Posterior vena cava (tissue), 2 donors: Measurements from ENCODE around the gene THSD8. TPM values are rescaled to one million over a fixed set of nuclear protein-coding genes. Genes with fewer than 3 reads are reported as not detected.
"Not testable (repeated sequence)": the region's sequence is repeated elsewhere in the genome, so short reads cannot be mapped to it uniquely, and the experiment has no call there.

Source experiments
- DNase-seq: peaks from one replicate; pipeline ENCODE4 v3.0.0-alpha.2; 2020; ENCODE audit warnings: low spot score
- intact Hi-C, 2 donors: fragments of 100-400 bp; cut with DNase I; formaldehyde crosslinking; loops; one replicate each; pipeline versions ENCODE4 v1.14.1 to v1.14.2; 2022 to 2023
- total RNA-seq, 2 donors: library from RNA; stranded (reverse); fragmentation: NEBNext Ultra II Directional; extraction: Animal tissue kit (Norgen Biotek cat#: 25700); gene quantifications; one replicate each; pipeline ENCODE4 v1.2.1, GENCODE V29; 2021
- donor health status: DM: yes; HTN: yes; CAD: no.
- donor health status: DM: yes; HTN: yes; CAD: no.

THSD8 gene
- total RNA-seq, 2 donors from 2014 or later, result 1.00 to 1.6 TPM

- DNase-seq, result peak; percentile 100
- intact Hi-C loops, result loop anchor here in 1 of 2 donors (5.0 kb wide), 1 partner anchor 232 kb away; no protein-coding TSS in a partner anchor
These were observed 11.8 kb upstream of the THSD8 start for GRCh38 chr19:12789904-12790619.

- no peak for DNase-seq
- intact Hi-C loops, result loop anchor here in 1 of 2 donors (5.0 kb wide), 1 partner anchor 232 kb away; no protein-coding TSS in a partner anchor
These were observed 11.1 kb upstream of the THSD8 start for GRCh38 chr19:12790628-12791344.

GRCh38 chr19:12791345-12792050 lies 10.4 kb upstream of the THSD8 start, which contains the start of gene JUNB:
JUNB (plus strand) TSS chr19:12791486; CDS start chr19:12791772, 286 bp downstream.
- intact Hi-C loops, result loop anchor here in 1 of 2 donors (5.0 kb wide), 1 partner anchor 231 kb away; no protein-coding TSS in a partner anchor
- DNase-seq, result peak; percentile 99

GRCh38 chr19:12792051-12792852 lies 9.6 kb upstream of the THSD8 start:
- DNase-seq, result peak; percentile 93
- intact Hi-C loops, result loop anchor here in 1 of 2 donors (5.0 kb wide), 1 partner anchor 230 kb away; no protein-coding TSS in a partner anchor

GRCh38 chr19:12792853-12793289 lies 9.0 kb upstream of the THSD8 start:
- intact Hi-C loops, result loop anchor here in 1 of 2 donors (5.0 kb wide), 1 partner anchor 229 kb away; no protein-coding TSS in a partner anchor
- no peak for DNase-seq

GRCh38 chr19:12793290-12794195 lies 8.3 kb upstream of the THSD8 start:
- intact Hi-C loops, result loop anchor here in 1 of 2 donors (2.0 to 5.0 kb wide), 2 partner anchors 15 to 229 kb away; no protein-coding TSS in a partner anchor
- DNase-seq, result peak; percentile 98

- intact Hi-C loops, result loop anchor here in 1 of 2 donors (2.0 to 5.0 kb wide), 2 partner anchors 16 to 228 kb away; no protein-coding TSS in a partner anchor
- DNase-seq, result no peak
These were observed 7.5 kb upstream of the THSD8 start for GRCh38 chr19:12794196-12794941.

GRCh38 chr19:12794971-12795381 lies 6.9 kb upstream of the THSD8 start:
- intact Hi-C loops, result loop anchor here in 1 of 2 donors (2.0 to 5.0 kb wide), 3 partner anchors 16 to 227 kb away; no protein-coding TSS in a partner anchor
- DNase-seq, result no peak

- peak; percentile 93 for DNase-seq
- intact Hi-C loops, result loop anchor here (2.0 to 5.0 kb wide), 2 partner anchors 20 to 34 kb away; no protein-coding TSS in a partner anchor
These were observed 5.5 kb upstream of the THSD8 start for GRCh38 chr19:12796146-12797071.

GRCh38 chr19:12797141-12797587 lies 4.7 kb upstream of the THSD8 start:
- intact Hi-C loops, result loop anchor here (2.0 to 5.0 kb wide), 2 partner anchors 20 to 35 kb away; no protein-coding TSS in a partner anchor
- no peak for DNase-seq

GRCh38 chr19:12797607-12798006 lies 4.3 kb upstream of the THSD8 start:
- DNase-seq, result not testable (repeated sequence)
- intact Hi-C loops, result loop anchor here (2.0 to 5.0 kb wide), 2 partner anchors 21 to 35 kb away; no protein-coding TSS in a partner anchor

GRCh38 chr19:12799742-12800465 lies 2.0 kb upstream of the THSD8 start:
- intact Hi-C loops, result loop anchor here (5.0 kb wide), 2 partner anchors 33 to 38 kb away; no protein-coding TSS in a partner anchor
- DNase-seq, result no peak

GRCh38 chr19:12800466-12800770 lies 1.5 kb upstream of the THSD8 start:
- intact Hi-C loops, result loop anchor here in 1 of 2 donors (5.0 kb wide), 1 partner anchor 33 kb away; no protein-coding TSS in a partner anchor
- no peak for DNase-seq

GRCh38 chr19:12800923-12801465 lies 875 bp upstream of the THSD8 start:
- intact Hi-C loops, result loop anchor here in 1 of 2 donors (5.0 kb wide), 1 partner anchor 34 kb away; no protein-coding TSS in a partner anchor
- DNase-seq, result no peak
